ENCODE results near the gene SUGP1.

Gene SUGP1

DNA sequence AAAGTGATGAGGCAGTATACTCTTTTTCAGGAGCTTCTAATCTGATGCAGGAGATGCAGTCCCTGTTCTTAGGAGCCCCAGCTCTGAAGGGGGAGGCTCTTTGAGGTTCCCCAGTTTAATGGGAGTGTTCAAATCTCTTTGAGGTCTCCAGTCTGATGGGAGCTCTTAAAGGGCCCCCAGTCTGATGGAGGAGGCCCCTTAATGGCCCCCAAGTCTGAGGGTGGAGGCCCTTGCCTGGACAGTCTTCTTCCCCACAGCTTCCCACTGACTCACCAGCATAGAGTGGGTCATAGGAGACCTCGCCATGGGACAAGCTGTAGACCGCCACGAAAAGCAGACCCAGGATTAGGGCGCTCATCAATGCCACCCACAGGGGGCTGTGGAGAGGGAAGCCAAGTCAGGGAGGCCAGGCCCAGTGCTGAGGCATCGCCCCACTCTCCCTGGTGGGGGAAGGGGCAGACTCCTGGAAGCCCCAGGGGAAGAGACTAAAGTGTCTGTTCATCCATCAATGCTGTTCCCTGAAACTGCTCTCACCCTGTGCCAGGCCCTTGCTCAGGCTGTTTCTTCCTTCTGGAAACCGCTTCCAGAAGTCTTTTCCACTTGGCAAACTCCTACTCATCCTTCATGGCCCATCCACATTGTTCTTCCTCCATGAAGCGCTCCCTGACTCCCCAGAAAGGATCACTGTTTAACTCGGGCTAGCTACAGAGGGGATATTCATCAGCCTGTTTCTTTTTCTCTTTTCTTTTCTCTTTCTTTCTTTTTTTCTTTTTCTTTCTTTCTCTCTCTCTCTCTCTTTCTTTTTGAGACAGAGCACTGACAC is 49.3 kb downstream of the SUGP1 start:
- Histone ChIP-seq H3K27ac (ENCODE audit: low read depth, low read length) (no peak overlapping the region), H3K23ac (ENCODE audit: low read length) (no peak overlapping the region), H3K79me1 (ENCODE audit: low read length) (peaks cover 2% of the 10 kb centered on the region), H2BK120ac (ENCODE audit: insufficient read depth, low read length, poor library complexity) (no peak overlapping the region), H3K9me3 (ENCODE audit: insufficient read depth, low read depth, low read length) (peaks cover 3% of the 10 kb centered on the region), H3K4me3 (ENCODE audit: low read depth, low read length) (no peak overlapping the region), H2AK5ac (ENCODE audit: low read length) (no peak overlapping the region), H3K36me3 (ENCODE audit: control insufficient read depth in 1 of 2, insufficient read depth in 2 of 2, low read length in 2 of 2) (peaks cover 10 to 16% of the 10 kb centered on the region in 2 experiments), H4K91ac (ENCODE audit: low read depth, low read length) (no peak overlapping the region), H3K4ac (ENCODE audit: low read depth, low read length) (no peak overlapping the region), H2AFZ (ENCODE audit: insufficient read depth, low read length, poor library complexity) (no peak overlapping the region), H2BK5ac (ENCODE audit: low read depth, low read length, poor library complexity) (no peak overlapping the region), H3K14ac (ENCODE audit: low read length) (no peak overlapping the region), H3K18ac (ENCODE audit: low read length) (no peak overlapping the region), H2BK12ac (ENCODE audit: low read length) (no peak overlapping the region), H4K12ac (ENCODE audit: low read depth, low read length) (no peak overlapping the region), H4K8ac (ENCODE audit: low read depth, low read length) (no peak overlapping the region), H3K9ac (ENCODE audit: low read length) (no peak overlapping the region), H3K79me2 (ENCODE audit: control insufficient read depth, insufficient read depth, low read length, poor library complexity) (peaks cover 2% of the 10 kb centered on the region), H3K27me3 (ENCODE audit: insufficient read depth, low read length) (no peaks in the 10 kb centered on the region), H3K4me2 (ENCODE audit: low read length) (no peak overlapping the region), H3K4me1 (ENCODE audit: control insufficient read depth in 1 of 2, insufficient read depth in 2 of 2, low read length in 2 of 2) (peaks cover 3 to 7% of the 10 kb centered on the region in 2 experiments)
- DNase-seq = no peak
- WGBS (ENCODE audit: extremely low coverage, insufficient coverage, insufficient read length) = no CpG with 5 or more reads among the region's 8 CpGs

DNA sequence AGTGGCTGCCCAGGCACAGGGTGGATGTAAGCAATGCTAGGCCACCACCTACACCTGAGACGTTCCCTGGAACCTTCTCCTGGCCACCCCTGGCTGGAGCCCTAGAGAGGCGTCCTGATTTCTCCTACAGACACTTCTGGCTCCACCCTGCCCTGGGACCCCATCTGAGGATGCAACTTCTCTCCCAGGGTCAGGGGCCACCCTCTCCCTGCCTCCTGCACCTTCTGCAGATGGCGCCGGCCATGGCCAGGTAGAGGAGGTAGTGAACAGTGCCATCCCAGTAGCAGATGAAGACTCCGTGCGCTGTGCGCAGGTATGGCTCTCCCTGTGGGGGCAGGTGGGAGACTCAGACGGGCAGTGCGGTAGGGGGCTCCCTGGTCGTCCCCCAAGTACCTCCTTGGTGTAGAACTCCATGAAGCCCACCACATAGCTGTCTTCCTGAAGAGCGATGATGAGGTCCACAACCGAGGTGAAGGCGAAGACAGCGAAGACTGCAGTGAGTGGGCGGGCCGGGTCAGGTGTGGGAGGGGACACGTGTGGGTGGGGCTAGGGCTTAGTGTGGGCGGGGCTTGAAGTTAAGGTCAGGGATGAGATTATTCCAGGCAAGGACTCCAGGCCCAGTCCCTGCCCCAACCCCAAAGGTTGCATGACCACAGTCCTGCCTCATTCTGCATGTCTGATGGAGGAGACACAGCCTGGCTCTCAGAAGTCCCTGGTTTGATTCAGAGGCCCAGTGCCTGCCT is 50.2 kb downstream of the SUGP1 start:
- WGBS (ENCODE audit: extremely low coverage, insufficient coverage, insufficient read length) = no CpG with 5 or more reads among the region's 18 CpGs
- H3K79me1 ChIP-seq (ENCODE audit: low read length) = peaks cover 2% of the 10 kb centered on the region
- H3K79me2 ChIP-seq (ENCODE audit: control insufficient read depth, insufficient read depth, low read length, poor library complexity) = peaks cover 2% of the 10 kb centered on the region
- peaks cover 2 to 7% of the 10 kb centered on the region in 2 experiments for H3K36me3 ChIP-seq (ENCODE audit: control insufficient read depth in 1 of 2, insufficient read depth in 2 of 2, low read length in 2 of 2)
- no peak overlapping the region for H2AK5ac ChIP-seq (ENCODE audit: low read length)
- no peak overlapping the region for H3K27ac ChIP-seq (ENCODE audit: low read depth, low read length)
- H3K4me2 ChIP-seq (ENCODE audit: low read length) = no peak overlapping the region
- no peak overlapping the region for H2BK5ac ChIP-seq (ENCODE audit: low read depth, low read length, poor library complexity)
- no peak overlapping the region for H3K18ac ChIP-seq (ENCODE audit: low read length)
- H4K91ac ChIP-seq (ENCODE audit: low read depth, low read length) = no peak overlapping the region
- no peak overlapping the region for H3K4ac ChIP-seq (ENCODE audit: low read depth, low read length)
- no peak overlapping the region for H3K14ac ChIP-seq (ENCODE audit: low read length)
- H3K4me1 ChIP-seq (ENCODE audit: control insufficient read depth in 1 of 2, insufficient read depth in 2 of 2, low read length in 2 of 2) = peaks cover 3 to 7% of the 10 kb centered on the region in 2 experiments
- no peaks in the 10 kb centered on the region for H3K9me3 ChIP-seq (ENCODE audit: insufficient read depth, low read depth, low read length)
- no peak overlapping the region for H2BK120ac ChIP-seq (ENCODE audit: insufficient read depth, low read length, poor library complexity)
- H3K9ac ChIP-seq (ENCODE audit: low read length) = no peak overlapping the region
- no peaks in the 10 kb centered on the region for H3K27me3 ChIP-seq (ENCODE audit: insufficient read depth, low read length)
- H3K23ac ChIP-seq (ENCODE audit: low read length) = no peak overlapping the region
- H4K12ac ChIP-seq (ENCODE audit: low read depth, low read length) = no peak overlapping the region
- H3K4me3 ChIP-seq (ENCODE audit: low read depth, low read length) = no peak overlapping the region
- no peak overlapping the region for H2BK12ac ChIP-seq (ENCODE audit: low read length)
- no peak overlapping the region for H4K8ac ChIP-seq (ENCODE audit: low read depth, low read length)
- H2AFZ ChIP-seq (ENCODE audit: insufficient read depth, low read length, poor library complexity) = no peak overlapping the region
- no peak for DNase-seq

DNA sequence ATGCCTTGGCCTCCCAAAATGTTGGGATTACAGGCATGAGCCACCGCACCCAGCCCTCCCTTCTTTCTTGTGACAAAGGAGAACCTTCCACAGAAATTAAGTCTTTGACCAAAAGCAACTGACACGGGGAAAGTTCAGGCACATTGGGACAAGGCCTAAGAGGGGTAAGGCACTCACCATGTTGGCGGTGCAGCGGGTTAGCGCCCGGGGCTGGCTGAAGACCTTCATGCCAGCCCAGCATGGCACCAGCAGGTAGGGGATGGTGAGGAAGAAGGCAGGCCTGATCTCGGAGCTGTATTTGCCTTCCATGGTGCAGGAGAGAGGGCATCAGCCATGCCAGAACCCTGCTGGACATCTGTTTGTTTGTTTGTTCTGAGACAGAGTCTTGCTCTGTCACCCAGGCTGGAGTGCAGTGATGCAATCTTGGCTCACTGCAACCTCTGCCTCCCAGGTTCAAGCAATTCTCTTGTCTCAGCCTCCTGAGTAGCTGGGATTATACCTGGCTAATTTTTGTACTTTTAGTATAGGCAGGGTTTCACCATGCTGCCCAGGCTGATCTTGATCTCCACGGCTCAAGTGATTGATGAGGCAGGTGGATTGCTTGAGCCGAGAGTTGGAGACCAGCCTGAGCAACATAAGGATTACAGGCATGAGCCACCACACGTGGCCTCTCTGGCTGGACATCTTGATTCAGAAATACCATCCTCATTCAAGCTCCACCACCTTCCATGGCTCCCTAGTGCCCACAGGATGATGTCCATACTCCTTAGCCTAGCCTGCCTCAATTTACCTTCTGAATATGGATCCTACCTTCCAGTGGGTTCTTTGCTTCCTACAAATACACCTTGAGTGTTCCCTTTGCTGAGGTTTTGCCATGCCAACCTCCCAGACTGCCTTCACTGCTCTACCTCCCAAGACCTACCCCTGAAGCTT is 51.6 kb downstream of the SUGP1 start:
- Histone ChIP-seq H2AFZ (ENCODE audit: insufficient read depth, low read length, poor library complexity) (no peak overlapping the region), H3K18ac (ENCODE audit: low read length) (no peak overlapping the region), H3K14ac (ENCODE audit: low read length) (no peak overlapping the region), H3K4me1 (ENCODE audit: control insufficient read depth in 1 of 2, insufficient read depth in 2 of 2, low read length in 2 of 2) (peaks cover 3 to 7% of the 10 kb centered on the region in 2 experiments), H3K27ac (ENCODE audit: low read depth, low read length) (no peak overlapping the region), H4K91ac (ENCODE audit: low read depth, low read length) (no peak overlapping the region), H3K9me3 (ENCODE audit: insufficient read depth, low read depth, low read length) (peaks cover 2% of the 10 kb centered on the region), H3K23ac (ENCODE audit: low read length) (no peak overlapping the region), H4K8ac (ENCODE audit: low read depth, low read length) (no peak overlapping the region), H3K79me2 (ENCODE audit: control insufficient read depth, insufficient read depth, low read length, poor library complexity) (peaks cover 2% of the 10 kb centered on the region), H3K9ac (ENCODE audit: low read length) (no peak overlapping the region), H3K4me2 (ENCODE audit: low read length) (no peak overlapping the region), H2AK5ac (ENCODE audit: low read length) (no peak overlapping the region), H3K4me3 (ENCODE audit: low read depth, low read length) (no peak overlapping the region), H3K36me3 (ENCODE audit: control insufficient read depth in 1 of 2, insufficient read depth in 2 of 2, low read length in 2 of 2) (no peaks in the 10 kb centered on the region), H4K12ac (ENCODE audit: low read depth, low read length) (no peak overlapping the region), H3K27me3 (ENCODE audit: insufficient read depth, low read length) (peaks cover 1% of the 10 kb centered on the region), H3K4ac (ENCODE audit: low read depth, low read length) (no peak overlapping the region), H3K79me1 (ENCODE audit: low read length) (peaks cover 2% of the 10 kb centered on the region), H2BK120ac (ENCODE audit: insufficient read depth, low read length, poor library complexity) (no peak overlapping the region), H2BK5ac (ENCODE audit: low read depth, low read length, poor library complexity) (no peak overlapping the region), H2BK12ac (ENCODE audit: low read length) (no peak overlapping the region)
- DNase-seq = no peak
- WGBS (ENCODE audit: extremely low coverage, insufficient coverage, insufficient read length) = no CpG with 5 or more reads among the region's 10 CpGs

DNA sequence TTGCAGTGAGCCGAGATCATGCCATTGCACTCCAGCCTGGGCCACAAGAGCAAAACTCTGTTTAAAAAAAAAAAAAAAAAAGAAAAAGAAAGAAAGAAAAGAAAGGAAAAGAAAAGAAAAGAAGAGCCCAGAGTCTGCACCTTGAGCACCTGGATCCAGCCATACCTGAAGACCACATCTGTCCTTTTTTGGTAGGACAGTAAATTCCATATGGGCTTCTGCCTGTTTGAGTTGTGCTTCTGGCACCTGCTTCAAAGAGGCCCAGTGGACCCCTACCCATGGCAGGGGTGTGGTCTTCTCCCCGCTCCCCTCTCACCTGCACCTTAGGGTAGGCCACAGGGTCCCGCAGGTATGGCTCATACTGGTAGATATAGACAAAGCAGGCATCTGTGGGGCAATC is 53.0 kb downstream of the SUGP1 start:
- H3K9me3 ChIP-seq (ENCODE audit: insufficient read depth, low read depth, low read length) = peaks cover 2% of the 10 kb centered on the region
- H2AK5ac ChIP-seq (ENCODE audit: low read length) = no peak overlapping the region
- no peaks in the 10 kb centered on the region for H3K79me1 ChIP-seq (ENCODE audit: low read length)
- H3K4me2 ChIP-seq (ENCODE audit: low read length) = no peak overlapping the region
- H2AFZ ChIP-seq (ENCODE audit: insufficient read depth, low read length, poor library complexity) = no peak overlapping the region
- no peak overlapping the region for H3K23ac ChIP-seq (ENCODE audit: low read length)
- no peak overlapping the region for H3K27ac ChIP-seq (ENCODE audit: low read depth, low read length)
- no CpG with 5 or more reads among the region's 3 CpGs for WGBS (ENCODE audit: extremely low coverage, insufficient coverage, insufficient read length)
- DNase-seq = no peak
- H2BK12ac ChIP-seq (ENCODE audit: low read length) = no peak overlapping the region
- no peak overlapping the region for H4K91ac ChIP-seq (ENCODE audit: low read depth, low read length)
- no peak overlapping the region for H4K8ac ChIP-seq (ENCODE audit: low read depth, low read length)
- H4K12ac ChIP-seq (ENCODE audit: low read depth, low read length) = no peak overlapping the region
- H2BK5ac ChIP-seq (ENCODE audit: low read depth, low read length, poor library complexity) = no peak overlapping the region
- H3K4me1 ChIP-seq (ENCODE audit: control insufficient read depth in 1 of 2, insufficient read depth in 2 of 2, low read length in 2 of 2) = peaks cover 0 to under 1% of the 10 kb centered on the region in 2 experiments
- no peak overlapping the region for H3K18ac ChIP-seq (ENCODE audit: low read length)
- H3K4ac ChIP-seq (ENCODE audit: low read depth, low read length) = no peak overlapping the region
- no peak overlapping the region for H3K4me3 ChIP-seq (ENCODE audit: low read depth, low read length)
- no peak overlapping the region for H3K14ac ChIP-seq (ENCODE audit: low read length)
- no peaks in the 10 kb centered on the region for H3K36me3 ChIP-seq (ENCODE audit: control insufficient read depth in 1 of 2, insufficient read depth in 2 of 2, low read length in 2 of 2)
- H3K79me2 ChIP-seq (ENCODE audit: control insufficient read depth, insufficient read depth, low read length, poor library complexity) = no peaks in the 10 kb centered on the region
- no peak overlapping the region for H2BK120ac ChIP-seq (ENCODE audit: insufficient read depth, low read length, poor library complexity)
- H3K27me3 ChIP-seq (ENCODE audit: insufficient read depth, low read length) = peaks cover 12% of the 10 kb centered on the region
- H3K9ac ChIP-seq (ENCODE audit: low read length) = no peak overlapping the region

All from trophoblast cell (in vitro differentiated cells and primary cell).